ENCODE results near the gene SERPINA10.

- TF ChIP-seq RCOR1 (IDR thresholded peaks at IDR 0.05; ENCODE audit: low read length) (no peak), CTCF (IDR thresholded peaks at IDR 0.05) (no peak), JUND (IDR thresholded peaks at IDR 0.05) (no peak), ZBTB33 (IDR thresholded peaks at IDR 0.05; ENCODE audit: borderline replicate concordance, low read depth) (no peak)
These were observed 16.7 kb upstream of the SERPINA10 start for GRCh38 chr14:94309721-94310120.

Measured in SK-N-SH (cell line).